GM12878 (cell line): ENCODE results near the gene PIM2. TPM values are rescaled to one million over a fixed set of nuclear protein-coding genes. Genes with fewer than 3 reads are reported as not detected.

Experiments used
- BHLHE40 ChIP-seq, 2 experiments: fragments of 450-650 bp in 1 of 2; IDR thresholded peaks; 2 replicates each; pipeline ENCODE4 v1.6.1; 2011 to 2017; ENCODE audit warnings: low read depth in 2 of 2, borderline replicate concordance in 1 of 2, improper control_type of control experiment in 1 of 2, low read length in 1 of 2, mild to moderate bottlenecking in 1 of 2
- CBX3 ChIP-seq: fragments of 200-600 bp; sonication (generic); IDR thresholded peaks from 2 replicates; pipeline ENCODE4 v1.6.1; 2016; ENCODE audit warnings: low read depth, borderline replicate concordance
- DPF2 ChIP-seq: fragments of 450-650 bp; IDR thresholded peaks from 2 replicates; pipeline ENCODE4 v1.6.1; 2017; ENCODE audit warnings: mild to moderate bottlenecking
- IKZF1 ChIP-seq: fragments of 450-650 bp; conservative IDR thresholded peaks from 2 replicates; pipeline ENCODE4 v1.6.1; 2017; ENCODE audit warnings: antibody characterized with exemption, mild to moderate bottlenecking
- LARP7 ChIP-seq: fragments of 450-650 bp; IDR thresholded peaks from 2 replicates; pipeline ENCODE4 v1.6.1; 2017; ENCODE audit warnings: mild to moderate bottlenecking
- MYB ChIP-seq: fragments of 150-350 bp; IDR thresholded peaks from 2 replicates; pipeline ENCODE4 v1.6.1; 2014; ENCODE audit warnings: mild to moderate bottlenecking, low read depth, low read length, borderline replicate concordance
- NR2C1 ChIP-seq: fragments of 450-650 bp; IDR thresholded peaks from 2 replicates; pipeline ENCODE4 v1.6.1; 2017; ENCODE audit warnings: antibody characterized with exemption, mild to moderate bottlenecking, moderate library complexity
- NR2C2 ChIP-seq: IDR thresholded peaks from 2 replicates; pipeline ENCODE4 v1.6.1; 2011; ENCODE audit warnings: borderline replicate concordance, low read depth; ENCODE audit not compliant: control insufficient read depth, insufficient read length
- NRF1 ChIP-seq: conservative IDR thresholded peaks from 2 replicates; pipeline ENCODE4 v1.6.1; 2011; ENCODE audit warnings: mild to moderate bottlenecking, low read depth, low read length, improper control_type of control experiment
- PML ChIP-seq: IDR thresholded peaks from 2 replicates; pipeline ENCODE4 v1.6.1; 2012; ENCODE audit warnings: low read length, inconsistent platforms
- POLR2AphosphoS5 ChIP-seq: IDR thresholded peaks from 2 replicates; pipeline ENCODE4 v1.6.1; 2011; ENCODE audit warnings: mild to moderate bottlenecking, low read length, inconsistent platforms
- RAD21 ChIP-seq: IDR thresholded peaks from 2 replicates; pipeline ENCODE4 v1.6.1; 2011; ENCODE audit warnings: mild to moderate bottlenecking, low read depth, low read length, moderate library complexity; ENCODE audit not compliant: insufficient read depth
- RB1 ChIP-seq: fragments of 450-650 bp; formaldehyde crosslinking; IDR thresholded peaks from 2 replicates; pipeline ENCODE4 v1.6.1; 2017; ENCODE audit warnings: mild to moderate bottlenecking, borderline replicate concordance
- RBBP5 ChIP-seq: fragments of 200-600 bp; sonication (generic); conservative IDR thresholded peaks from 2 replicates; pipeline ENCODE4 v1.6.1; 2016
- RCOR1 ChIP-seq: conservative IDR thresholded peaks from 2 replicates; pipeline ENCODE4 v1.6.1; 2012; ENCODE audit warnings: low read depth, low read length, improper control_type of control experiment
- SMAD1 ChIP-seq: fragments of 450-650 bp; IDR thresholded peaks from 2 replicates; pipeline ENCODE4 v1.6.1; 2018; ENCODE audit warnings: mild to moderate bottlenecking, low read depth; ENCODE audit not compliant: partially characterized antibody
- SMAD5 ChIP-seq: IDR thresholded peaks from 2 replicates; pipeline ENCODE4 v1.6.1; 2016; ENCODE audit warnings: antibody characterized with exemption, low read depth
- SREBF2 ChIP-seq: IDR thresholded peaks from 2 replicates; pipeline ENCODE4 v1.6.1; 2012; ENCODE audit warnings: mild to moderate bottlenecking, low read length
- SUPT20H ChIP-seq: IDR thresholded peaks from 2 replicates; pipeline ENCODE4 v1.6.1; 2011; ENCODE audit warnings: low read depth, mild to moderate bottlenecking, low read length, moderate library complexity, borderline replicate concordance; ENCODE audit not compliant: control insufficient read depth
- TCF3 ChIP-seq: IDR thresholded peaks from 2 replicates; pipeline ENCODE4 v1.6.1; 2012; ENCODE audit warnings: low read depth, mild to moderate bottlenecking, low read length, borderline replicate concordance; ENCODE audit not compliant: insufficient read depth
- TCF7 ChIP-seq: IDR thresholded peaks from 2 replicates; pipeline ENCODE4 v1.6.1; 2014; ENCODE audit warnings: antibody characterized with exemption, borderline replicate concordance
- ZBTB4 ChIP-seq: fragments of 450-650 bp; formaldehyde crosslinking; IDR thresholded peaks from 2 replicates; pipeline ENCODE4 v1.4.0; 2022; ENCODE audit warnings: mild to moderate bottlenecking, moderate library complexity
- ZNF384 ChIP-seq: IDR thresholded peaks from 2 replicates; pipeline ENCODE4 v1.6.1; 2012; ENCODE audit warnings: low read depth, mild to moderate bottlenecking, low read length, improper control_type of control experiment, borderline replicate concordance
- ZNF622 ChIP-seq: fragments of 450-650 bp; IDR thresholded peaks from 2 replicates; pipeline ENCODE4 v1.6.1; 2017; ENCODE audit warnings: mild to moderate bottlenecking, inconsistent platforms
- ZZZ3 ChIP-seq: IDR thresholded peaks from 2 replicates; pipeline ENCODE4 v1.6.1; 2011; ENCODE audit warnings: low read depth; ENCODE audit not compliant: control insufficient read depth, insufficient read length
- polyA plus RNA-seq, 11 experiments: library from polyadenylated mRNA; depleted of rRNA in 4 of 11; unstranded in 6 of 11; stranded (reverse) in 5 of 11; fragments of >200 nt; fragmentation: Nextera tagmentation in 4 of 11; fragmentation: Illumina TruSeq in 1 of 11; extraction: Ambion mirVana in 4 of 11; extraction: Trizol in 1 of 11; gene quantifications; 1 replicate in 1 of 11; 2 replicates in 10 of 11; pipeline versions ENCODE4 v1.2.1 to v1.2.3, GENCODE V29; 2011 to 2016; ENCODE audit warnings: inconsistent platforms in 2 of 11, missing spikeins in 2 of 11, low read depth in 1 of 11
- total RNA-seq, 4 experiments: library from RNA; depleted of rRNA in 3 of 4; stranded (reverse); fragments of >200 nt in 3 of 4; fragmentation: Illumina TruSeq in 1 of 4; extraction: Trizol in 1 of 4; gene quantifications; 2 replicates each; pipeline versions ENCODE4 v1.2.1 to v1.2.3, GENCODE V29; 2013 to 2021
- TF ChIP-seq, protein P1 (sequence below): fragments of 450-650 bp; IDR thresholded peaks from 2 replicates; pipeline ENCODE4 v1.6.1; 2016; ENCODE audit warnings: mild to moderate bottlenecking

Gene PIM2
- total and polyA plus RNA-seq, 10 of the 15 experiments (the other 5 are each of a cell fraction or from before 2014, with no cell fraction given), result 19.2 to 96.8 (median 32.3) TPM

GRCh38 chrX:48937054-48937907 is 18.5 kb upstream of the PIM2 start (continued):
- TF ChIP-seq NRF1, result no peak
- TF ChIP-seq ZNF622, result no peak
- peak; percentile 32; the same call in 1 of the 2 replicates for TF ChIP-seq NR2C1
- peak; percentile 80 for TF ChIP-seq TCF3
- TF ChIP-seq RCOR1, result 0 out of 2 replicates have a peak, but pooled peaks have one; percentile 11
- peak; percentile 96 for TF ChIP-seq BHLHE40 (IDR thresholded peaks at IDR 0.05; ENCODE audit: borderline replicate concordance in 1 of 2, low read depth in 2 of 2, low read length in 1 of 2)
- TF ChIP-seq SMAD5, result no peak
- TF ChIP-seq NR2C2, result no peak
- TF ChIP-seq ZBTB4 (CRISPR knock-in tag), result no peak
- no peak for TF ChIP-seq SREBF2
- peak; percentile 39 for TF ChIP-seq SMAD1
- TF ChIP-seq DPF2, result peak; percentile 87
- peak; percentile 95 for TF ChIP-seq IKZF1
- TF ChIP-seq CBX3, result no peak
- TF ChIP-seq POLR2AphosphoS5, result peak; percentile 77
- TF ChIP-seq RBBP5, result no peak
- TF ChIP-seq PML, result no peak
- TF ChIP-seq ZZZ3, result no peak
- TF ChIP-seq, protein P1, sequence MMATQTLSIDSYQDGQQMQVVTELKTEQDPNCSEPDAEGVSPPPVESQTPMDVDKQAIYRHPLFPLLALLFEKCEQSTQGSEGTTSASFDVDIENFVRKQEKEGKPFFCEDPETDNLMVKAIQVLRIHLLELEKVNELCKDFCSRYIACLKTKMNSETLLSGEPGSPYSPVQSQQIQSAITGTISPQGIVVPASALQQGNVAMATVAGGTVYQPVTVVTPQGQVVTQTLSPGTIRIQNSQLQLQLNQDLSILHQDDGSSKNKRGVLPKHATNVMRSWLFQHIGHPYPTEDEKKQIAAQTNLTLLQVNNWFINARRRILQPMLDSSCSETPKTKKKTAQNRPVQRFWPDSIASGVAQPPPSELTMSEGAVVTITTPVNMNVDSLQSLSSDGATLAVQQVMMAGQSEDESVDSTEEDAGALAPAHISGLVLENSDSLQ, result peak; percentile 19; the same call in 1 of the 2 replicates
- TF ChIP-seq MYB, result no peak
- TF ChIP-seq RAD21, result peak; percentile 57
- TF ChIP-seq TCF7, result peak; percentile 50; the same call in 1 of the 2 replicates
- 0 out of 2 replicates have a peak, but pooled peaks have one; percentile 32 for TF ChIP-seq LARP7
- peak; percentile 76; the same call in 1 of the 2 replicates for TF ChIP-seq RB1
- TF ChIP-seq ZNF384, result no peak; the same call in 1 of the 2 replicates
- no peak for TF ChIP-seq SUPT20H
